GM18519 (cell line): Measurements from ENCODE around the gene RAB8B.
"Not testable (repeated sequence)": the region's sequence is repeated elsewhere in the genome, so short reads cannot be mapped to it uniquely, and the experiment has no call there.

Experiments
- ATAC-seq: cut with Tn5 transposase; IDR thresholded peaks from one replicate; pipeline ENCODE4 v1.9.1; 2021; ENCODE audit warnings: mild to moderate bottlenecking, moderate library complexity; ENCODE audit not compliant: unreplicated experiment, low FRiP score

Gene RAB8B

DNA sequence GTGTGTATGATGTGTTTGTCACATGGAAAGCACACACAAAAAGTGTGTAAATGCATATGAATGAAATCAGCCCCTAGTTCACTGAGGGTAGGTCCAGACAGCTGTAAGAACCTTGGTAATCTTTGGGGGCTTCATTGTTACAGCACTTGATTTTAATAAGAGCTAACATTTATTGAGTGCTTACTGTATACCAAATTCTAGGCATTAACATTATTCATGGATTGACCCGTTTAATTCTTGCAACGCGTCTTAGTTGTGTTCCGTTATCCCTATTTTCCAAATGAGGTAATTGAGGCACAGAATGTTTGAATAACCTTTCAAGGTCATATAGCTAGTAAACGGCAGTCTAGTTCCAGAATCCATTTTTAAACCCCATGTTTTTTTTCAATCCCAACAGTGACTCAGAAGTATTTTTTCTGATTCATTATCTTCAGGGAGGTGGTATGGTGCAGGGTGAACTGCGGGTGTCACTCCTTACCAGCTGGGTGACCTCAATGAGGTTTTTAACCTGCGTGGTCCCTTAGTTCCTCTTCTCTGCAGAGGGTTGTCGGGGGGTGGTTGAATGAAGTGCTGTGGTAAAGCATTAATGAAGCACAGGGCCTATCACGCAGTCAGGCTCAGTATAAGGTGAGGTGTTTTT is 14.2 kb downstream of the RAB8B start:
- no peak for ATAC-seq

GRCh38 chr15:63206079-63206478 is 16.7 kb downstream of the RAB8B start:
- no peak for ATAC-seq

GRCh38 chr15:63208824-63209223 is 19.4 kb downstream of the RAB8B start:
- not testable (repeated sequence) for ATAC-seq

GRCh38 chr15:63210151-63211091 is 21.0 kb downstream of the RAB8B start:
- ATAC-seq, result no peak

GRCh38 chr15:63211092-63211490 is 21.7 kb downstream of the RAB8B start:
- no peak for ATAC-seq

DNA sequence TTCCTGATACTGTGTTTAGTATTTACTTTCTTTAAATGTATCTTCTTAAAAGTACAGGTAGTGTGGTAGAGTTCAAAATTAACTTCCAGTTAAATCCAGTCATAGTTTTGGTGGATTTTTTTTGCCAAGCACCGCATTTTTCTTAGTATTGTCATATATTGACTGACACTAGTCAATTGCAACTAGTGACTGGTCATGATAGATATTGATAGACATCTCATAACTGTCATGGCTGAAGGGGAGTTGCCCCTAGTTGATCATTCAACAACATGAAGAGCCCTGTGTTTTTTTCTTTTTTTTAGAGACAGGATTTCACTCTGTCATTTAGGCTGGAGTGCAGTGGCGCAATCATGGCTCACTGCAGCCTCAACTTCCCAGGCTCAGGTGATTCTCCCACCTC is 22.1 kb downstream of the RAB8B start:
- no peak for ATAC-seq

GRCh38 chr15:63212050-63213004 is 22.9 kb downstream of the RAB8B start:
- no peak for ATAC-seq

GRCh38 chr15:63218100-63218808 is 28.8 kb downstream of the RAB8B start:
- ATAC-seq, result no peak

GRCh38 chr15:63219196-63219710 is 29.8 kb downstream of the RAB8B start:
- ATAC-seq, result no peak

GRCh38 chr15:63221346-63221745 is 31.9 kb downstream of the RAB8B start:
- no peak for ATAC-seq

DNA sequence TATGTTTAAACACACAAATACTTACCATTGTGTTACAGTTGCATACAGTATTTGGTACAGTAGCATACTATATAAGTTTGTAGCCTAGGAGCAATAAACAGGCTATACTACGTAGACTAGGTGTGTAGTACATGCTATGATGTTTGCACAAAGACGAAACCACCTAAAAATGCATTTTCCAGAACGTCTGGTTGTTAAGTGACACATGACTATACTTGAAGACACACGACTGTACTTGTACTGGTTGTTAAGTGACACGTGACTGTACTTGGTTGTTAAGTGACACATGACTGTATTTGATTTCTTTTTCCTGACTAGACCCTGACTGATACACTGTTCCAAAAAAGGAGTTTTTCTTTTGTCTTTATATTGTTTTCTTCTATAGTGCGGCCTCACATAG is 34.1 kb downstream of the RAB8B start:
- ATAC-seq, result no peak

DNA sequence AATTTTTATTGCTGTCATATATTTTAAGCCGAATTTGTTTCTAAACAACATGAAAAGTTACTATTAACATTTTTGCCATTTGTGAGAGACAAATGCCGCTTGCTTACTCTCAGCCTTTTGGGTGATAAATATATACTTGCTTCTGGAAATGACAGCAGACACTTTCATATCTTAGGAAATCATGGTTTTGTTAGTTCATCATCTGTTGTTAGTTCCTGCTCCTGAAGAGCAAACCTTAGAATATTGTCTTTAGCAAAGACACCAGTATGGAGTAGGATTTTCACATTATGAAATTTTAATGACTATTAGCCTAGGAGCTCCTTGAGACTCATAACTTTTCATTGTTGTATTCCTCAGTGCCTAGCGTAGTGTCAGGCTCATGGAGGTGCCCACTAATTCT is 36.0 kb downstream of the RAB8B start:
- no peak for ATAC-seq

DNA sequence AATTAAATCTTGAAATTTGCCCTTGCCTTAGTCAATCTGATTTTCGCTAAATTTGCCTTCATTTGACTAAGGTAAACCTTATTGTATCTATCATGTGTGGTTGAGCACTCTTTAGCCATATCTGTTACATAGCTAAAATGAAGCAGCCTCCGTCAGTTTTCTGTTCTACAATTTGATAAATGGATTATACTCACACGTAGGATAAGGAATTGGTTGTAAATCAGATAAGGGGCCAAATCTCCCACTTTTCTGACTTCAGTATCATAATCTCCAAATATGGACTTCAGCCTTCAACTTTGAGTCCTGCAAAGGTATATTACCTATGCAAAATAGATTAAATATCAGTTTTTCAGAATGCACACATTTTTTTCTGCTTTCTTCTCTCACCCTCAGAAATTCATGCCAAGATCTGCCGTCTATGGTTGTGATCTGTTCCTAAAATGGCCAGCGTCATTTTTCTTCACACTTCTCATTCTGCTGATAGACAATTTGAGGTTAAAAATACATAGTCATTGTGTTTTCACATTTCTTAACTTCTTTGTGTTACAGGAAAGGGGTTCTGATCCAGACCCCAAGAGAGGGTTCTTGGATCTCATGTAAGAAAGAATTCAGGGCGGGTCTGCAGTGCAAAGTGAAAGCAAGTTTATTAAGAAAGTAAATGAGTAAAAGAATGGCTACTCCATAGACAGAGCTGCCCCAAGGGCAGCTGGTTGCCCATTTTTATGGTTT is 36.9 kb downstream of the RAB8B start:
- ATAC-seq, result no peak

- ATAC-seq, result no peak
Observed at GRCh38 chr15:63226966-63227401, 37.6 kb downstream of the RAB8B start.

GRCh38 chr15:63227689-63228088 is 38.3 kb downstream of the RAB8B start:
- no peak for ATAC-seq

- no peak for ATAC-seq
Observed at GRCh38 chr15:63231206-63231605, 41.8 kb downstream of the RAB8B start.

- ATAC-seq, result no peak
Observed at GRCh38 chr15:63231706-63232105, 42.3 kb downstream of the RAB8B start.

DNA sequence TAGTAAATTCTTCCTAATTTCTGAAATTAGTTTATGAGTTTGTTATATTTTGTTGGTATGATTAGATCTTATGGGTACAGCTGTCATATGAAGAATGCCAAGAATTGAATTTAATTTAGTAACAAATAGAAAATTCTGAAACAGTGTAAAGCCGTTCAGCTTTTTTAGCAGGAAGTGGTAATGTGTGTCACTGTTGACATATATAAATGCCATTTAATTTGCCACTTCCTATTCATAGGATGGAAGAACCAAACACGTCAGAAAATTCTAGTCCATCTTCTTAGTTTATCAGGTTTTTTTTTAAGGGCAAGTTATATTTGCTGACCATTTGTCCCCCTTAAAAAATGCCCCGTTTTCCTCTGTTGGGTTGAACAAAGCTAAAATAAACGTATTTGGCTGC is 43.0 kb downstream of the RAB8B start:
- ATAC-seq, result no peak

DNA sequence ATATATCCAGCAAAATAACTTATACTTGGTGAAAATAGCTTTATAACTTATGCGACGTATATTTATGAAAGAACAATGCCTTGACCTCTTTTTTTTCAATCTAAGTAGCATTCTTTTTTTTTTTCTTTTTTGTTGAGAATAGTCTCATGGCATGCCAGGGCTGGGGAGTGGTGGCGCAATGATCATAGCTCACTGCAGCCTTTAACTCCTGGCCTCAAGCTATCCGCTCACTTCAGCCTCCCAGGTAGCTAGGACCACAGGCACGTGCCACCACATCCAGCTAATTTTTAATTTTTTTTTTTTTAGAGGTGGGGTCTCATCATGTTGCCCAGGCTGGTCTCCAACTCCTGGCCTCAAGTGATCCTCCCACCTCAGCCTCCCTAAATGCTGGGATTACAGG is 43.5 kb downstream of the RAB8B start:
- no peak for ATAC-seq
